Measurements from ENCODE around the gene HAND2.

Gene HAND2

GRCh38 chr4:173519111-173520101 is 10.6 kb downstream of the HAND2 start:
- no peak for DNase-seq

GRCh38 chr4:173518425-173519102 is 11.5 kb downstream of the HAND2 start:
- DNase-seq: no peak

- no peak for DNase-seq
These were observed 12.1 kb downstream of the HAND2 start for GRCh38 chr4:173517781-173518424.

- DNase-seq: no peak
These were observed 13.2 kb downstream of the HAND2 start for GRCh38 chr4:173516621-173517524.

GRCh38 chr4:173515458-173515857 is 14.6 kb downstream of the HAND2 start:
- no peak for DNase-seq

GRCh38 chr4:173514641-173515217 is 15.3 kb downstream of the HAND2 start:
- DNase-seq: no peak

- no peak for DNase-seq
These were observed 16.4 kb downstream of the HAND2 start for GRCh38 chr4:173513651-173514050.

GRCh38 chr4:173511787-173512361 is 18.2 kb downstream of the HAND2 start:
- no peak for DNase-seq

GRCh38 chr4:173509036-173510001 is 20.7 kb downstream of the HAND2 start:
- DNase-seq: no peak

GRCh38 chr4:173508386-173509035 is 21.5 kb downstream of the HAND2 start:
- DNase-seq: no peak

GRCh38 chr4:173507471-173508385 is 22.3 kb downstream of the HAND2 start:
- no peak for DNase-seq

GRCh38 chr4:173506597-173507211 is 23.3 kb downstream of the HAND2 start:
- DNase-seq: no peak

GRCh38 chr4:173505924-173506518 is 24.0 kb downstream of the HAND2 start:
- no peak for DNase-seq

GRCh38 chr4:173504181-173504503 is 25.9 kb downstream of the HAND2 start:
- no peak for DNase-seq

- DNase-seq: no peak
These were observed 26.5 kb downstream of the HAND2 start for GRCh38 chr4:173503330-173504180.

GRCh38 chr4:173502282-173502681 is 27.7 kb downstream of the HAND2 start:
- DNase-seq: no peak

GRCh38 chr4:173501592-173502150 is 28.4 kb downstream of the HAND2 start:
- DNase-seq: no peak

All from NCI-H524 treated with DMSO at 0.1 percent for 48 hours (cell line).